Medulla oblongata (tissue), 1 donor: Measurements from ENCODE around the gene RBM14.
A peak's percentile ranks its signal among the peaks of the same experiment; 100 is the strongest.
"Not testable (repeated sequence)": the region's sequence is repeated elsewhere in the genome, so short reads cannot be mapped to it uniquely, and the experiment has no call there.

Experiments used
- DNase-seq: peaks from one replicate; pipeline ENCODE4 v3.0.0-alpha.2; 2015; ENCODE audit errors: extremely low spot score

The RBM14 gene

GRCh38 chr11:66598993-66599392 is 17.4 kb upstream of the RBM14 start:
- no peak for DNase-seq

DNA sequence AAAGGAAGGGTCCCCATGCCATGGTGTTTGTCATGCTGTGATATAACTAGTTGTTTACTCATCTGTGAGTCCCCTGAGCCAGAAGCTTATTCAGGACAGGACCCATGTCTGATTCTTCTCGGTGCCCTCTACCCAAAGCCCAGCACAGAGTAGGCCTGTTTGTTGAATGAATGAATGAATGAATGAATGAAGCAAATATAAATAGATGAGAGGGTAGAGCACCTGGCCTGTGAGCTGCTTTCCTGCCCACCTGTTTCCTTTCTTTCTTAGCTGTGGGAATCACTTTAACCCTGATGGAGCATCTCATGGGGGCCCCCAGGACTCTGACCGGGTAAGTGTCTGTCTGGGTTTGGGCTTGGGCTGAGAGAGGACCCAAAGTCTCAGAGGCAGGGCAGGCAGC is 16.2 kb upstream of the RBM14 start:
- DNase-seq, result no peak

DNA sequence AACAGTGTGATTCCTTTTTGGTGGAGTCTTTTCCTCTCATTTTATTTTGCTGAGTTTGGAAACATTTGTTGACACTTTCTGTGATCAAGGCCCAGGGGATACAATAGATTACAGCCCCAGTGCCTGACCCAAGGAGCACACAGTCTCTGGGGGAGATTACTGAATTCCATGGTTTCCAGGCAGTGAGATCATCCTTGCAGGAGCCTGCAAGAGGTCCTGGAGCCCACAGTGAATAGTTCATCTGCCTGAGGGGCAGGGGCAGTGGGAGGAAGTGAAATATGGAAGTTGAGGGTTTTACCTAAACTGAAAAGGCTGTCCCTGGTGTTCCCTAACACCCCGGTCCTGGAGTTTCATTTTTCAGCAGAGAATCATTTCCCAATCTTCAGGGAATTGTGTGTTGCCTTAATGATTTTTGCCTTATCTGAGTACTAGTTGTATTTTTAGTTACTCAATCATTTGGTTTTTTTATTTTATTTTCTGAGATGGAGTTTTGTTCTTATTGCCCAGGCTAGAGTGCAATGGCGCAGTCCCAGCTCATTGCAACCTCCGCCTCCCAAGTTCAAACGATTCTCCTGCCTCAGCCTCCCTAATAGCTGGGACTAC is 15.7 kb upstream of the RBM14 start:
- DNase-seq, result no peak

GRCh38 chr11:66603072-66603471 is 13.4 kb upstream of the RBM14 start:
- DNase-seq, result no peak

DNA sequence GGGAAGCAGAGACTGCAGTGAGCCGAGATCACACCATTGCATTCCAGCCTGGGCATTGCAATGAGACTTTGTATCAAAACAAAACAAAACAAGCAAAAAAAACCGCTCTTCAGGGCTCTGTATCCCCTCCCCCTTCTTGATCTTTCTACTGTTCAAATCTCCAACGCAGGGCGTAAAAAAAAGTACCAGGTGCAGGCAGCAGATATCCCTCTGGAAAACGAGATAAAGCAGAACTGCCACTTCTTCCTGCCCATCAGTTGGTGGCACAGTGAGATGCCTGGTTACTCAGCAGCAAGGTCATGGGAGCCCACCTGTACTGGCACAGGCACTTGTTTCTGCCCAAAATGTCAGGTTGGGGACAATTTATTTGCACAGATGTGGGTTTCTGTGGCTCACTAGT is 12.3 kb upstream of the RBM14 start:
- no peak for DNase-seq

GRCh38 chr11:66606608-66607007 is 9.8 kb upstream of the RBM14 start:
- DNase-seq, result not testable (repeated sequence)

DNA sequence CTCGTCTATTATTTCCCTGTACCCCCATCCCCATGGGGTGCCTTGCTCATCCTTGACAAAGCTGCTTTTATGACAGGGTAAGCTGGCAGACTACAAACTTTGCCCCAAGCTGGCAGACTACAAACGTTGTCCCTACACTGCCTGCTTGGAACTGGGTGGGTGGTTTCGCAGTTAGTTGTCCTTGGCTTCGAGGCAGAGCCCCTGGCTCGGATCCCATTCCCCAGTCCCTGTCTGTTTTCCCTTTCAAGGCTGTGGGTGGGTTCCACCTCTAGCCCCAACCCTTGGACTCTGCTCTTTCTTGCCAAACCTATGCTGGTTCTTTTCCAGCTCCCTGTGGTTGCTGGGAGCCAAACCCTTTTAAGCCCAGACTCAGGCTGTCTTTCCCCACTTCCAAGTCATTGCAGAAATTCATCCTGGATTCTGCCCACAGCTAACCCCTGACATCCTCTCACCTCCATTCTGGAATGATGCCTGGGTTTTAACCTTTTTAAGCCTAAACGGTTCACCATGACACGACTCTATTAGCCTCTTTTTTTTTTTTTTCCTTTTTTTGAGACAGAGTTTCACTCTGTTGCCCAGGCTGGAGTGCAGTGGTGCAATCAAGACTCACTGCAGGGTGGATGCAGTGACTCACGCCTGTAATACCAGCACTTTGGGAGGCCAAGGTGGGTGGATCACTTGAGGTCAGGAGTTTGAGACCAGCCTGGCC is 9.2 kb upstream of the RBM14 start:
- peak; percentile 87 for DNase-seq

GRCh38 chr11:66609721-66610617 is 6.5 kb upstream of the RBM14 start:
- no peak for DNase-seq

- no peak for DNase-seq
Measured at GRCh38 chr11:66612458-66612857, 4.0 kb upstream of the RBM14 start.

GRCh38 chr11:66614073-66614472 is 2.4 kb upstream of the RBM14 start:
- DNase-seq, result no peak

- DNase-seq, result no peak
Measured at GRCh38 chr11:66617155-66617834, 865 bp downstream of the RBM14 start.

DNA sequence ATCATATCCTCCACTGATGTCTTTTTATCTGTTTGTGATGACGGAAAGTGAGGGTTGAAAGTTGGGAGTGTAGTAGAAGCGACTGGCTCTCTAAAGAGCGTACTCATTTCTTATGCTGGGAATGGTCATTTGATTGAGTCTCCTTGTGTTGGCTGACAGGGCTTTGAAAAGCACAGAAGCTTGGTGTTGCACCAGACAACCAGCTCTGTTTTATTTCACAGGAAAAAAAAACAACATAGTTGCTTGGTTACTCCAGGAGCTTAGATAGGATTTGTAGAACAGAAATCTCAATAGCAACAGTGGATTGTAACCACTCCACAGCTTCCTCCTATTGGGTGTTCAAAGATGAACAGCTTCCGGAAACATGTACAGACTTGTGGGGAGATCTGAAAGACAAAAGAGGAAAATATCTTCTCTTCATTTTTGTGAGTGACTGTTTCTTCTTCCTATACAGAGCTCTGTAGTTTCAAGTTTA is 2.7 kb downstream of the RBM14 start:
- peak; percentile 67 for DNase-seq

GRCh38 chr11:66624450-66624849 is 8.0 kb downstream of the RBM14 start:
- no peak for DNase-seq

DNA sequence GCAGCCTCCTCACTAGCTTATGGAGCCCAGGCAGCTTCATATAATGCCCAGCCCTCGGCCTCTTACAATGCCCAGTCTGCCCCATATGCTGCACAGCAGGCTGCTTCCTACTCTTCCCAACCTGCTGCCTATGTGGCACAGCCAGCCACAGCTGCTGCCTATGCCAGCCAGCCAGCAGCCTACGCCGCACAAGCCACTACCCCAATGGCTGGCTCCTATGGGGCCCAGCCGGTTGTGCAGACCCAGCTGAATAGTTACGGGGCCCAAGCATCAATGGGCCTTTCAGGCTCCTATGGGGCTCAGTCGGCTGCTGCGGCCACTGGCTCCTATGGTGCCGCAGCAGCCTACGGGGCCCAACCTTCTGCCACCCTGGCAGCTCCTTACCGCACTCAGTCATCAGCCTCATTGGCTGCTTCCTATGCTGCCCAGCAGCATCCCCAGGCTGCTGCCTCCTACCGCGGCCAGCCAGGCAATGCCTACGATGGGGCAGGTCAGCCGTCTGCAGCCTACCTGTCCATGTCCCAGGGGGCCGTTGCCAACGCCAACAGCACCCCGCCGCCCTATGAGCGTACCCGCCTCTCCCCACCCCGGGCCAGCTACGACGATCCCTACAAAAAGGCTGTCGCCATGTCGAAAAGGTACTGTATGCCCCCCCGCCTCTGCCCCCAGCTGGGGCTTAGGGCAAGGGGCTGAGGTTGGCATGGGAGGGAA is 8.8 kb downstream of the RBM14 start:
- DNase-seq, result no peak

DNA sequence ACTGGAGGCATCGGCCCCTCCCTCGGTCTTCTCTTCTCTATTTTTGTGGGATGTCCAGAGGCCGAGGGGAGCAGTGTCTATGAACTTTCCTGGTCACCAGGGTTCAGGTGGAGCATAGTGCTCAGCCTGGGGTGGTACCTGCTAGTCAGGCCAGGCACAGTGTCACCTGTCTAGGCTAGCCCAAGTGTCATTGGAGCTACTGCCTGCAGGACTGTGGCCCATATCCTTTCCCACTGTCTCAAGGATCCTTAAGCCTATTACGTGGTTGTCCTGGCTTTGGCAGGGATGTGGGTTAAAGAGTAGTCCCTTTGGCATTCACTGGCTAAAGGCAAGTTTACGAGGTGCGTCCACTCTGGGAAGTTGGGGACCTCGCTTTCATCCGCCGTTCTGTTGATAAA is 9.3 kb downstream of the RBM14 start:
- DNase-seq, result no peak

DNA sequence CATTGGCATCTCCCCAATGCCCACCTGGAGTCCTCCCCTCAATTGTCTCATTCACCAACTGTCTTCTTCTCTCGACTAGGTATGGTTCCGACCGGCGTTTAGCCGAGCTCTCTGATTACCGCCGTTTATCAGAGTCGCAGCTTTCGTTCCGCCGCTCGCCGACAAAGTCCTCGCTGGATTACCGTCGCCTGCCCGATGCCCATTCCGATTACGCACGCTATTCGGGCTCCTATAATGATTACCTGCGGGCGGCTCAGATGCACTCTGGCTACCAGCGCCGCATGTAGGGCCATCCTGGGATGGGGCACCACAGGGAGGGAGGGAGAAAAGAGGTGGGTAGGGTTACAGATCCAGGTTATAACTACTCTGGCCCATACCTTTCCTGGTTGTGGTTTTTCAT is 10.0 kb downstream of the RBM14 start:
- no peak for DNase-seq

- DNase-seq, result peak; percentile 38
Measured at GRCh38 chr11:66626926-66627325, 10.5 kb downstream of the RBM14 start.

- no peak for DNase-seq
Measured at GRCh38 chr11:66628061-66628603, 11.7 kb downstream of the RBM14 start.

- no peak for DNase-seq
Measured at GRCh38 chr11:66629356-66629755, 12.9 kb downstream of the RBM14 start.

- no peak for DNase-seq
Measured at GRCh38 chr11:66631883-66632282, 15.5 kb downstream of the RBM14 start.

DNA sequence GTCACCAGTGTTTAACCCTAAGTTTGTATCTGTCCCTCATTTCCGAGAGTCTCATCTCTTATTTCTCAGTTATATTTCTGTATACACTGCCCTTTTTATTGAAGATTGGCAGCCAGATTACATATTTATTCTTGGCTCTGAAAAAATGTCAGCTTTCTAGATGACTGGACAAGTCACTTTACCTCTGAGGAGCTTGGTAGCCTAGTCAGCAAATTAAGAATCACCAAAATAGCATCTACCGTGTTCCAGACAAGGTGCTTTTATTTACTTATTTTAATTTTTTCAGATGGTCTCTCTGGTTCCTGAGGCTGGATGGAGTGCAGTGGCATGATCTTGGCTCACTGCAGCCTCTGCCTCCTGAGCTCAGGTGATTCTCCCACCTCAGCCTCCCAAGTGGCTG is 16.5 kb downstream of the RBM14 start:
- no peak for DNase-seq
